Tibial artery (tissue), 4 donors: ENCODE results near the gene CATSPER1.

ENCODE experiments used
- DNase-seq, 2 donors: peaks; one replicate each; pipeline ENCODE4 v3.0.0-alpha.2; 2019
- H3K27ac ChIP-seq, 2 donors: fragments of 200-600 bp; sonication (generic) in 1 of 2; 1 replicate in 1 of 2; 2 replicates in 1 of 2; pipeline ENCODE4 v1.5.1; 2018 to 2019; ENCODE audit warnings: mild to moderate bottlenecking in 1 of 2
- H3K27me3 ChIP-seq, 2 donors: fragments of 200-600 bp; sonication (generic) in 1 of 2; one replicate each; pipeline versions ENCODE4 v1.5.1 to v1.6.0; 2016 to 2019
- H3K36me3 ChIP-seq, 3 donors: fragments of 200-600 bp; sonication (generic) in 2 of 3; one replicate each; pipeline ENCODE4 v1.5.1; 2016 to 2019; ENCODE audit warnings: mild to moderate bottlenecking in 2 of 3
- H3K4me1 ChIP-seq, 4 donors: fragments of 200-600 bp; sonication (generic) in 2 of 4; 1 replicate in 3 of 4; 2 replicates in 1 of 4; pipeline ENCODE4 v1.5.1; 2016 to 2019
- H3K4me3 ChIP-seq, 2 donors: fragments of 200-600 bp; sonication (generic) in 1 of 2; 1 replicate in 1 of 2; 2 replicates in 1 of 2; pipeline ENCODE4 v1.5.1; 2018 to 2019; ENCODE audit warnings: mild to moderate bottlenecking in 2 of 2
- H3K9me3 ChIP-seq, 3 donors: fragments of 200-600 bp; sonication (generic) in 1 of 3; one replicate each; pipeline ENCODE4 v1.5.1; 2016 to 2019
- CTCF ChIP-seq, 2 experiments: fragments of 200-600 bp in 1 of 2; fragments of 450-650 bp in 1 of 2; IDR thresholded peaks; one replicate each; pipeline ENCODE4 v1.5.1; 2017 to 2019; ENCODE audit warnings: antibody characterized with exemption in 2 of 2, mild to moderate bottlenecking in 1 of 2, moderate library complexity in 1 of 2
- intact Hi-C: fragments of 100-400 bp; cut with DNase I; formaldehyde crosslinking; loops from one replicate; pipeline ENCODE4 v1.15.0; 2023; ENCODE audit warnings: low total_unique reads

The CATSPER1 gene

GRCh38 chr11:65992056-65992455 lies 34.2 kb downstream of the CATSPER1 start:
- H3K36me3 ChIP-seq: peaks cover 1 to 9% (median 4%) of the 10 kb centered on the region in 3 donors
- no peaks in the 10 kb centered on the region for H3K4me1 ChIP-seq
- H3K27me3 ChIP-seq: no peaks in the 10 kb centered on the region
- no peak overlapping the region for H3K4me3 ChIP-seq
- no peak for DNase-seq
- H3K27ac ChIP-seq: no peak overlapping the region
- no peak for TF ChIP-seq CTCF (IDR thresholded peaks at IDR 0.05)
- H3K9me3 ChIP-seq: no peaks in the 10 kb centered on the region
- intact Hi-C loops: no loop called here

GRCh38 chr11:65988791-65989592 lies 37.3 kb downstream of the CATSPER1 start:
- peak overlapping the region in 1 of 2 donors; percentile 46 for H3K27ac ChIP-seq
- no peak overlapping the region for H3K4me3 ChIP-seq
- intact Hi-C loops: loop anchor here (2.0 to 10.0 kb wide), 3 partner anchors 33 to 284 kb away; no protein-coding TSS in a partner anchor
- no peaks in the 10 kb centered on the region for H3K27me3 ChIP-seq
- H3K36me3 ChIP-seq: peaks cover 0 to 2% (median 0%) of the 10 kb centered on the region in 3 donors
- peaks cover 0 to 17% (median 0%) of the 10 kb centered on the region in 4 donors for H3K4me1 ChIP-seq
- TF ChIP-seq CTCF (IDR thresholded peaks at IDR 0.05): peak; percentile 90 to 99
- no peaks in the 10 kb centered on the region for H3K9me3 ChIP-seq
- DNase-seq: peak; percentile 93 to 95

- TF ChIP-seq CTCF (IDR thresholded peaks at IDR 0.05): no peak
- DNase-seq: no peak
- no peaks in the 10 kb centered on the region for H3K27me3 ChIP-seq
- H3K9me3 ChIP-seq: no peaks in the 10 kb centered on the region
- peaks cover 0 to 17% (median 0%) of the 10 kb centered on the region in 4 donors for H3K4me1 ChIP-seq
- peaks cover 0 to 8% (median 0%) of the 10 kb centered on the region in 3 donors for H3K36me3 ChIP-seq
- no peak overlapping the region for H3K27ac ChIP-seq
- intact Hi-C loops: loop anchor here (5.0 to 10.0 kb wide), 2 partner anchors 35 to 283 kb away; no protein-coding TSS in a partner anchor
- no peak overlapping the region for H3K4me3 ChIP-seq
Observed at GRCh38 chr11:65987336-65987735, 38.9 kb downstream of the CATSPER1 start.

- no peak for TF ChIP-seq CTCF (IDR thresholded peaks at IDR 0.05)
- peak in 1 of 2 donors; percentile 51 for DNase-seq
- H3K36me3 ChIP-seq: peaks cover 6 to 26% (median 9%) of the 10 kb centered on the region in 3 donors
- no peak overlapping the region for H3K27ac ChIP-seq
- H3K4me1 ChIP-seq: peaks cover 0 to 17% (median 0%) of the 10 kb centered on the region in 4 donors
- H3K4me3 ChIP-seq: no peak overlapping the region
- no peaks in the 10 kb centered on the region for H3K9me3 ChIP-seq
- intact Hi-C loops: loop anchor here (10.0 kb wide), 1 partner anchor 279 kb away; no protein-coding TSS in a partner anchor
- H3K27me3 ChIP-seq: no peaks in the 10 kb centered on the region
Observed at GRCh38 chr11:65983589-65983987, 42.7 kb downstream of the CATSPER1 start.

GRCh38 chr11:65982824-65983588 lies 43.3 kb downstream of the CATSPER1 start:
- no peak for TF ChIP-seq CTCF (IDR thresholded peaks at IDR 0.05)
- peaks cover 12 to 32% (median 15%) of the 10 kb centered on the region in 3 donors for H3K36me3 ChIP-seq
- DNase-seq: peak in 1 of 2 donors; percentile 41
- H3K4me3 ChIP-seq: no peak overlapping the region
- H3K9me3 ChIP-seq: no peaks in the 10 kb centered on the region
- no peaks in the 10 kb centered on the region for H3K27me3 ChIP-seq
- peaks cover 0 to 17% (median 0%) of the 10 kb centered on the region in 4 donors for H3K4me1 ChIP-seq
- intact Hi-C loops: loop anchor here (10.0 kb wide), 1 partner anchor 278 kb away; no protein-coding TSS in a partner anchor
- H3K27ac ChIP-seq: no peak overlapping the region
